ENCODE results near the gene SIRT2.

SIRT2 gene

GRCh38 chr19:38917516-38917915 is 18.1 kb upstream of the SIRT2 start:
- TF ChIP-seq CTCF (conservative IDR thresholded peaks at IDR 0.05; ENCODE audit: low read depth) = no peak
- peak overlapping the region; percentile 41 for H3K27ac ChIP-seq
- CTCF ChIA-PET = interaction anchor here (0.7 kb wide), 2 partner anchors 318 to 683 kb away, joined by 3 read pairs; no protein-coding TSS in a partner anchor
- POLR2A ChIA-PET (ENCODE audit: low non-redundant PET) = no interaction called here
- DNase-seq (ENCODE audit: low spot score) = no peak

GRCh38 chr19:38915329-38916321 is 16.2 kb upstream of the SIRT2 start:
- TF ChIP-seq CTCF (conservative IDR thresholded peaks at IDR 0.05; ENCODE audit: low read depth) = no peak
- DNase-seq (ENCODE audit: low spot score) = no peak
- CTCF ChIA-PET = interaction anchor here (0.5 to 0.6 kb wide), 3 partner anchors 15 to 44 kb away, joined by 3 to 5 read pairs (median 4); no protein-coding TSS in a partner anchor
- POLR2A ChIA-PET (ENCODE audit: low non-redundant PET) = no interaction called here
- no peak overlapping the region; the same call in 1 of the 2 replicates for H3K27ac ChIP-seq

- POLR2A ChIA-PET (ENCODE audit: low non-redundant PET) = no interaction called here
- no peak for TF ChIP-seq CTCF (conservative IDR thresholded peaks at IDR 0.05; ENCODE audit: low read depth)
- CTCF ChIA-PET = no interaction called here
- no peak overlapping the region for H3K27ac ChIP-seq
- DNase-seq (ENCODE audit: low spot score) = no peak
Observed at GRCh38 chr19:38913958-38914357, 14.5 kb upstream of the SIRT2 start.

GRCh38 chr19:38912600-38913514 is 13.4 kb upstream of the SIRT2 start:
- TF ChIP-seq CTCF (conservative IDR thresholded peaks at IDR 0.05; ENCODE audit: low read depth) = no peak
- ChIA-PET POLR2A (ENCODE audit: low non-redundant PET) (no interaction called here), CTCF (no interaction called here)
- DNase-seq (ENCODE audit: low spot score) = no peak
- H3K27ac ChIP-seq = no peak overlapping the region

- ChIA-PET POLR2A (ENCODE audit: low non-redundant PET) (no interaction called here), CTCF (no interaction called here)
- no peak for TF ChIP-seq CTCF (conservative IDR thresholded peaks at IDR 0.05; ENCODE audit: low read depth)
- no peak for DNase-seq (ENCODE audit: low spot score)
- H3K27ac ChIP-seq = no peak overlapping the region
Observed at GRCh38 chr19:38911388-38912001, 12.1 kb upstream of the SIRT2 start.

- no peak for TF ChIP-seq CTCF (conservative IDR thresholded peaks at IDR 0.05; ENCODE audit: low read depth)
- ChIA-PET CTCF (no interaction called here), POLR2A (ENCODE audit: low non-redundant PET) (no interaction called here)
- no peak overlapping the region for H3K27ac ChIP-seq
- no peak for DNase-seq (ENCODE audit: low spot score)
Observed at GRCh38 chr19:38910488-38910887, 11.1 kb upstream of the SIRT2 start.

Data from RWPE1 (cell line).